Trophoblast cell (in vitro differentiated cells and primary cell): ENCODE measurements around the gene IGSF8.

Experiments
- DNase-seq, 2 donors: peaks; one replicate each; pipeline ENCODE4 v3.0.0-alpha.2; 2016
- H2AFZ ChIP-seq: 2 replicates; pipeline ENCODE4 v1.6.1; 2013; ENCODE audit warnings: low read length, moderate library complexity, mild to moderate bottlenecking; ENCODE audit not compliant: insufficient read depth, poor library complexity
- H2AK5ac ChIP-seq: 2 replicates; pipeline ENCODE4 v1.6.1; 2013; ENCODE audit warnings: mild to moderate bottlenecking, low read length
- H2BK120ac ChIP-seq: 2 replicates; pipeline ENCODE4 v1.6.1; 2013; ENCODE audit warnings: low read length, mild to moderate bottlenecking, moderate library complexity; ENCODE audit not compliant: insufficient read depth, poor library complexity
- H2BK12ac ChIP-seq: 2 replicates; pipeline ENCODE4 v1.6.1; 2013; ENCODE audit warnings: mild to moderate bottlenecking, low read length, moderate library complexity
- H2BK5ac ChIP-seq: 2 replicates; pipeline ENCODE4 v1.6.1; 2013; ENCODE audit warnings: low read length, low read depth, moderate library complexity, mild to moderate bottlenecking; ENCODE audit not compliant: poor library complexity
- H3K14ac ChIP-seq: 2 replicates; pipeline ENCODE4 v1.6.1; 2013; ENCODE audit warnings: mild to moderate bottlenecking, low read length
- H3K18ac ChIP-seq: 2 replicates; pipeline ENCODE4 v1.6.1; 2013; ENCODE audit warnings: mild to moderate bottlenecking, low read length
- H3K23ac ChIP-seq: 2 replicates; pipeline ENCODE4 v1.6.1; 2013; ENCODE audit warnings: low read length
- H3K27ac ChIP-seq: 2 replicates; pipeline ENCODE4 v1.5.1; 2013; ENCODE audit warnings: low read depth, mild to moderate bottlenecking, inconsistent platforms, low read length, moderate library complexity
- H3K27me3 ChIP-seq: 2 replicates; pipeline ENCODE4 v1.6.1; 2013; ENCODE audit warnings: inconsistent platforms, mild to moderate bottlenecking, low read length, moderate library complexity; ENCODE audit not compliant: insufficient read depth
- H3K36me3 ChIP-seq, 2 experiments: 1 replicate in 1 of 2; 2 replicates in 1 of 2; pipeline ENCODE4 v1.6.1; 2013; ENCODE audit warnings: low read length in 2 of 2, mild to moderate bottlenecking in 2 of 2, moderate library complexity in 1 of 2; ENCODE audit not compliant: insufficient read depth in 2 of 2, control insufficient read depth in 1 of 2
- H3K4ac ChIP-seq: 2 replicates; pipeline ENCODE4 v1.6.1; 2013; ENCODE audit warnings: low read depth, mild to moderate bottlenecking, low read length, moderate library complexity
- H3K4me1 ChIP-seq, 2 experiments: 1 replicate in 1 of 2; 2 replicates in 1 of 2; pipeline ENCODE4 v1.6.1; 2013; ENCODE audit warnings: low read length in 2 of 2, mild to moderate bottlenecking in 2 of 2, moderate library complexity in 1 of 2; ENCODE audit not compliant: insufficient read depth in 2 of 2, control insufficient read depth in 1 of 2
- H3K4me2 ChIP-seq: 2 replicates; pipeline ENCODE4 v1.6.1; 2013; ENCODE audit warnings: inconsistent platforms, mild to moderate bottlenecking, low read length, moderate library complexity
- H3K4me3 ChIP-seq: 2 replicates; pipeline ENCODE4 v1.5.1; 2013; ENCODE audit warnings: mild to moderate bottlenecking, low read depth, low read length, inconsistent platforms
- H3K79me1 ChIP-seq: one replicate; pipeline ENCODE4 v1.6.1; 2013; ENCODE audit warnings: low read length
- H3K79me2 ChIP-seq: 2 replicates; pipeline ENCODE4 v1.6.1; 2013; ENCODE audit warnings: low read length, mild to moderate bottlenecking; ENCODE audit not compliant: control insufficient read depth, insufficient read depth, poor library complexity
- H3K9ac ChIP-seq: 2 replicates; pipeline ENCODE4 v1.6.1; 2013; ENCODE audit warnings: mild to moderate bottlenecking, low read length
- H3K9me3 ChIP-seq: 2 replicates; pipeline ENCODE4 v1.6.1; 2013; ENCODE audit warnings: low read depth, mild to moderate bottlenecking, control low read depth, inconsistent platforms, low read length; ENCODE audit not compliant: insufficient read depth
- H4K12ac ChIP-seq: 2 replicates; pipeline ENCODE4 v1.6.1; 2013; ENCODE audit warnings: low read depth, mild to moderate bottlenecking, low read length, moderate library complexity
- H4K8ac ChIP-seq: 2 replicates; pipeline ENCODE4 v1.6.1; 2013; ENCODE audit warnings: low read depth, mild to moderate bottlenecking, low read length, moderate library complexity
- H4K91ac ChIP-seq: one replicate; pipeline ENCODE4 v1.6.1; 2013; ENCODE audit warnings: low read depth, mild to moderate bottlenecking, low read length, moderate library complexity
- WGBS: extraction: QIAGEN DNeasy Blood & Tissue Kit; methylation state at CpG from one replicate; pipeline ENCODE4 v1.1.7; 2013; ENCODE audit warnings: missing lambda C conversion rate; ENCODE audit not compliant: insufficient read length, insufficient coverage; ENCODE audit errors: extremely low coverage; 5-methylcytosine and 5-hydroxymethylcytosine counted together

IGSF8 gene

GRCh38 chr1:160081261-160081936 is 17.0 kb downstream of the IGSF8 start, which contains the start of gene KCNJ9:
Gene KCNJ9, plus strand, starts transcription at chr1:160081538. Its CDS starts 2,493 bp downstream, at chr1:160084031.
- no peaks in the 10 kb centered on the region for H3K79me2 ChIP-seq
- no peak within 1 kb of the TSS for H4K8ac ChIP-seq

DNA sequence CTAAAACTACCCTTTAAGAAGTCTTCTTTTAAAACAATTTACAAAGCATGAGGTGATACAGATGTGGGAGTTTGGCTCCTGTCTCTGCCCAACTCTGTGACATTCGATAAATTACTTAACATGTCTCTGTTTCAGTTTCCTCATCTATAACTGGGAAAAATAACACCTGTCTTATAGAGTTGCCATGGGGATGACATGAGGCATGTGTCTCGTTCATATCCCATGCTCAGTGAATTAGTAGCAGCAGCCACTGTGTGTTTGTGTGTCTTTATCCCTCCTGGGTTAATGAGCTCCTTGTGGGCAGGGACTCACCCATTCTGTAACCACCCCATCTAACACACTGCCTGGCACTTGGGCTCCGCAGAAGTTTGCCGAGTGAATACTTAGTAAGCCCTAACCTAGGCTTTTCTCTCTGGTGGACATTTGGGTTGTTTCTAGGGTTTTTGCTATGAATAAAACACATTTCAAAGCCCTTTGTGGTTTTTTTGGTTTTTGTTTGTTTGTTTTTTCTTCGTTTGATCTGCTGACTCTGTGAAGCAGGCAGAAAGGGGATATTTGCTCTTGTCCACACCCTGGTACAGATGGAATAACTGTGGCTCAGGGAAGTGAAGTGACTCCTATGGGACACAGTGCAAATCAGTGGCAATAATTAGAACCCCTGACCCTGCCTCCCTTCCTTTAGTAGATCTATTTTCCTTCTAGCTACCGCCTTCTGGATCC is 17.9 kb downstream of the IGSF8 start:
- Histone ChIP-seq H3K23ac (no peak overlapping the region), H3K4me2 (no peak overlapping the region), H3K27me3 (peaks cover 5% of the 10 kb centered on the region), H3K14ac (no peak overlapping the region), H3K27ac (no peak overlapping the region), H4K8ac (no peak overlapping the region), H3K4ac (no peak overlapping the region), H3K4me1 (peaks cover 2 to 3% of the 10 kb centered on the region in 2 experiments), H2BK5ac (no peak overlapping the region), H3K9me3 (no peaks in the 10 kb centered on the region), H3K79me2 (no peaks in the 10 kb centered on the region), H2AK5ac (no peak overlapping the region), H3K36me3 (no peaks in the 10 kb centered on the region), H2BK120ac (no peak overlapping the region), H2BK12ac (no peak overlapping the region), H2AFZ (no peak overlapping the region), H4K91ac (no peak overlapping the region), H3K9ac (no peak overlapping the region), H4K12ac (no peak overlapping the region), H3K79me1 (no peaks in the 10 kb centered on the region), H3K4me3 (no peak overlapping the region), H3K18ac (no peak overlapping the region)
- WGBS, result no CpG with 5 or more reads among the region's 6 CpGs
- no peak for DNase-seq

More at GRCh38 chr1:160081261-160081936, 17.0 kb downstream of the IGSF8 start, which contains the start of gene KCNJ9:
- WGBS, result no CpG with 5 or more reads among the region's 14 CpGs
- Histone ChIP-seq H2BK12ac (no peak within 1 kb of the TSS), H2BK120ac (no peak within 1 kb of the TSS), H3K14ac (no peak within 1 kb of the TSS), H2BK5ac (no peak within 1 kb of the TSS), H3K4me2 (no peak within 1 kb of the TSS), H3K4me3 (no peak within 1 kb of the TSS), H3K79me1 (no peaks in the 10 kb centered on the region), H3K23ac (no peak within 1 kb of the TSS), H3K27ac (no peak within 1 kb of the TSS), H2AFZ (no peak within 1 kb of the TSS), H3K4me1 (peaks cover 2 to 3% of the 10 kb centered on the region in 2 experiments), H4K91ac (no peak within 1 kb of the TSS), H4K12ac (no peak within 1 kb of the TSS), H3K9ac (no peak within 1 kb of the TSS), H3K9me3 (no peaks in the 10 kb centered on the region), H3K18ac (no peak within 1 kb of the TSS), H3K27me3 (peaks cover 5% of the 10 kb centered on the region), H3K4ac (no peak within 1 kb of the TSS), H2AK5ac (no peak within 1 kb of the TSS), H3K36me3 (no peaks in the 10 kb centered on the region)
- DNase-seq, result no peak

GRCh38 chr1:160079448-160079847 is 19.0 kb downstream of the IGSF8 start:
- H3K79me1 ChIP-seq, result no peaks in the 10 kb centered on the region
- no peak overlapping the region for H3K23ac ChIP-seq
- WGBS, result no CpG with 5 or more reads among the region's 4 CpGs
- no peak overlapping the region for H3K4me3 ChIP-seq
- no peaks in the 10 kb centered on the region for H3K79me2 ChIP-seq
- H3K27ac ChIP-seq, result no peak overlapping the region
- H2AFZ ChIP-seq, result no peak overlapping the region
- H3K27me3 ChIP-seq, result peaks cover 5% of the 10 kb centered on the region
- H3K18ac ChIP-seq, result no peak overlapping the region
- no peak overlapping the region for H3K4me2 ChIP-seq
- no peaks in the 10 kb centered on the region for H3K36me3 ChIP-seq
- H4K12ac ChIP-seq, result no peak overlapping the region
- H2BK12ac ChIP-seq, result no peak overlapping the region
- no peak overlapping the region for H2BK120ac ChIP-seq
- no peaks in the 10 kb centered on the region for H3K9me3 ChIP-seq
- H4K8ac ChIP-seq, result no peak overlapping the region
- peak in 1 of 2 donors; percentile 53 for DNase-seq
- no peak overlapping the region for H3K9ac ChIP-seq
- no peak overlapping the region for H4K91ac ChIP-seq
- no peak overlapping the region for H3K14ac ChIP-seq
- H2AK5ac ChIP-seq, result no peak overlapping the region
- peaks cover 2 to 3% of the 10 kb centered on the region in 2 experiments for H3K4me1 ChIP-seq
- H3K4ac ChIP-seq, result no peak overlapping the region
- no peak overlapping the region for H2BK5ac ChIP-seq

DNA sequence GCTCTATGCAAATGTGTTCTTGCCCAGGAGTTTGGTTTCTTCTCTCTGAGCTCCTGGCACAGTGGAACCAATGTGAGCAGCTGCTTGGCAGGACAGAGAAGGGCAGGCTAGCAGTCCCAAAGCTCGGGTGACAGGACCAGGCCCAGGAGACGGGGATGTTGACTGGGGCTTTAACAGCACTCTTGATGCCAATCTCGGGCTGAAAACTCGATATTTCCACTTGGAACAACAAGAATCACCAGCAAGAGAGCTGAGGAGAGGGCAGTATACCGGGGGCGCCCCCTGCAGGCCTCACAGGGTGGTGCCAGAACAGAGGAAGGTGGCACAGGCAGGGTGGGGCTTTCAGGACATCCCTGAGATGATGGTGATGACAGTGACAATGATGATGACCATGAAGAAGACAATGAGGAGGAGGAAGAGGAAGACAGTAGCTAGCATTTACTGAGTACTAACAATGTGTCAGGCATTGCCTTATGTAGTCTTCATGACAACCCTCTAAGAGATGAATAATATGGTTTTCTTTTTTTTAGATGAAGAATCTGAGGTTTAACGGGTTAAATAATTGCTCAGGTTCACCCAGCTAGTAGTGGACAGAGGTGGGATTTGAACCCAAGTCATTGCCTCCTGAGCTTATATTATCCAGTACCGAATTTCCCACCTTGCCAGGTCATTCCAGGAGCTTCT is 19.8 kb downstream of the IGSF8 start:
- H2BK12ac ChIP-seq, result no peak overlapping the region
- no peak overlapping the region for H3K14ac ChIP-seq
- peaks cover 5% of the 10 kb centered on the region for H3K27me3 ChIP-seq
- no peaks in the 10 kb centered on the region for H3K9me3 ChIP-seq
- no peaks in the 10 kb centered on the region for H3K36me3 ChIP-seq
- peak in 1 of 2 donors; percentile 43 for DNase-seq
- H3K79me2 ChIP-seq, result no peaks in the 10 kb centered on the region
- no peak overlapping the region for H3K4me3 ChIP-seq
- no peak overlapping the region for H3K23ac ChIP-seq
- H3K27ac ChIP-seq, result no peak overlapping the region
- no peak overlapping the region for H2AFZ ChIP-seq
- H3K18ac ChIP-seq, result no peak overlapping the region
- H2AK5ac ChIP-seq, result no peak overlapping the region
- H4K12ac ChIP-seq, result no peak overlapping the region
- H3K4me1 ChIP-seq, result no peaks in the 10 kb centered on the region
- no peak overlapping the region for H4K91ac ChIP-seq
- WGBS, result no CpG with 5 or more reads among the region's 8 CpGs
- no peak overlapping the region for H3K9ac ChIP-seq
- H4K8ac ChIP-seq, result no peak overlapping the region
- H2BK5ac ChIP-seq, result no peak overlapping the region
- no peaks in the 10 kb centered on the region for H3K79me1 ChIP-seq
- no peak overlapping the region for H3K4ac ChIP-seq
- H3K4me2 ChIP-seq, result no peak overlapping the region
- H2BK120ac ChIP-seq, result no peak overlapping the region
